K562 (cell line): ENCODE results near the gene CLDND2. TPM values are rescaled to one million over a fixed set of nuclear protein-coding genes. Genes with fewer than 3 reads are reported as not detected.

Experiments used
- ATAC-seq: fragments of 200-7000 bp; cut with Tn5 transposase; 3 replicates; pipeline ENCODE4 v1.9.1; 2020; ENCODE audit warnings: moderate library complexity
- BruUV-seq: library from RNA; stranded (reverse); fragments of 400-500 nt; replicated peaks from 2 replicates; lab custom pipeline; 2021; lab: Mats Ljungman, UMichigan
- CTCF ChIA-PET: fragments of 300-600 bp; formaldehyde crosslinking; extraction: SDS; loops from one replicate; lab custom pipeline; 2021; ENCODE audit warnings: low intra/inter-chr PET ratio; lab: Yijun Ruan, JAX
- POLR2A ChIA-PET: fragments of 300-600, 350-650 bp; sonication (Branson Sonifier 250); formaldehyde crosslinking; extraction: SDS; loops from one replicate; lab custom pipeline; 2021; ENCODE audit warnings: antibody characterized with exemption, inconsistent platforms; lab: Yijun Ruan, JAX
- DNase-seq, 4 experiments: peaks; one replicate each; pipeline versions ENCODE4 v3.0.0 to v3.0.0-alpha.2; 2011 to 2018; ENCODE audit warnings: low spot score in 3 of 4, mixed read lengths in 3 of 4; ENCODE audit errors: extremely low read depth in 1 of 4
- FAIRE-seq: peaks from 2 replicates; lab custom pipeline; 2011; peaks lifted over from hg19 to GRCh38; lab: Jason Lieb, UNC
- H2AFZ ChIP-seq: 2 replicates; pipeline ENCODE4 v1.6.0; 2011; ENCODE audit warnings: low read depth, low read length, control low read depth, inconsistent platforms
- H3K27ac ChIP-seq: fragments of 200-600 bp; 3 replicates; pipeline ENCODE4 v1.8.0; 2011; ENCODE audit warnings: low read depth, mild to moderate bottlenecking, control low read depth, inconsistent platforms, low read length, moderate library complexity, mixed read lengths; ENCODE audit errors: extremely low read depth
- H3K27me3 ChIP-seq, 2 experiments: fragments of 300-600 bp in 1 of 2; 2 replicates in 1 of 2; 3 replicates in 1 of 2; pipeline versions ENCODE4 v1.6.0 to v1.8.0; 2011; ENCODE audit warnings: inconsistent platforms in 2 of 2, low read length in 2 of 2, mild to moderate bottlenecking in 1 of 2, mixed read lengths in 1 of 2, moderate library complexity in 1 of 2; ENCODE audit not compliant: control insufficient read depth in 2 of 2, insufficient read depth in 2 of 2
- H3K36me3 ChIP-seq: fragments of 300-600 bp; 3 replicates; pipeline ENCODE4 v1.8.0; 2011; ENCODE audit warnings: mild to moderate bottlenecking, low read length, inconsistent platforms; ENCODE audit not compliant: control insufficient read depth, insufficient read depth
- H3K4me1 ChIP-seq, 2 experiments: fragments of 200-600 bp in 1 of 2; replicated peaks in 1 of 2; 2 replicates in 1 of 2; 3 replicates in 1 of 2; pipeline versions ENCODE4 v1.5.1 to v1.8.0; 2011; ENCODE audit warnings: inconsistent platforms in 2 of 2, low read length in 2 of 2, mild to moderate bottlenecking in 1 of 2, mixed read lengths in 1 of 2, moderate library complexity in 1 of 2; ENCODE audit not compliant: control insufficient read depth in 2 of 2, insufficient read depth in 2 of 2
- H3K4me2 ChIP-seq: 2 replicates; pipeline ENCODE4 v1.6.1; 2011; ENCODE audit warnings: low read length, control low read depth, inconsistent platforms, mixed read lengths; ENCODE audit not compliant: insufficient read depth
- H3K4me3 ChIP-seq: fragments of 200-600 bp; sonication (generic), shearing (Covaris generic); 2 replicates; pipeline ENCODE4 v1.5.1; 2016; ENCODE audit warnings: control low read depth, inconsistent platforms
- H3K79me2 ChIP-seq: fragments of 200-600 bp; 3 replicates; pipeline ENCODE4 v1.8.0; 2011; ENCODE audit warnings: low read length, inconsistent platforms; ENCODE audit not compliant: control insufficient read depth, insufficient read depth
- H3K9ac ChIP-seq, 2 experiments: 2 replicates each; pipeline versions ENCODE4 v1.6.0 to v1.6.1; 2011; ENCODE audit warnings: low read depth in 2 of 2, low read length in 2 of 2, control low read depth in 1 of 2, inconsistent platforms in 1 of 2, mild to moderate bottlenecking in 1 of 2, mixed read lengths in 1 of 2; ENCODE audit not compliant: insufficient read depth in 1 of 2
- H3K9me1 ChIP-seq: one replicate; pipeline ENCODE4 v1.6.0; 2011; ENCODE audit warnings: inconsistent platforms, mild to moderate bottlenecking, low read length, moderate library complexity; ENCODE audit not compliant: control insufficient read depth, insufficient read depth
- H3K9me3 ChIP-seq: replicated peaks from 2 replicates; pipeline ENCODE4 v1.5.1; 2011; ENCODE audit warnings: low read depth, low read length, inconsistent platforms; ENCODE audit not compliant: control insufficient read depth, insufficient read depth
- H4K20me1 ChIP-seq: replicated peaks from 2 replicates; pipeline ENCODE4 v1.6.1; 2011; ENCODE audit warnings: low read length, inconsistent platforms, mixed read lengths; ENCODE audit not compliant: control insufficient read depth, insufficient read depth
- CEBPZ ChIP-seq: fragments of 150-350 bp; IDR thresholded peaks from 2 replicates; pipeline ENCODE4 v1.6.1; 2014; ENCODE audit warnings: low read depth, mild to moderate bottlenecking, low read length, borderline replicate concordance
- CREB1 ChIP-seq, 2 experiments: sonication (generic) in 1 of 2; formaldehyde crosslinking in 1 of 2; IDR thresholded peaks; 2 replicates each; pipeline versions ENCODE4 v1.6.1 to v1.8.0; 2012 to 2022; ENCODE audit warnings: inconsistent platforms in 1 of 2, mild to moderate bottlenecking in 1 of 2, missing genetic modification reagents in 1 of 2, moderate library complexity in 1 of 2
- FOXP4 ChIP-seq: sonication (generic); formaldehyde crosslinking; IDR thresholded peaks from 2 replicates; pipeline ENCODE4 v1.8.0; 2022; ENCODE audit warnings: mild to moderate bottlenecking, missing genetic modification reagents, borderline replicate concordance
- HNRNPUL1 ChIP-seq: fragments of 200-400 bp; formaldehyde crosslinking; IDR thresholded peaks from 2 replicates; pipeline ENCODE4 v1.6.1; 2017; ENCODE audit warnings: low read length
- KLF13 ChIP-seq: fragments of 450-650 bp; IDR thresholded peaks from 2 replicates; pipeline ENCODE4 v1.6.1; 2016; ENCODE audit warnings: missing genetic modification characterization, low read depth, mild to moderate bottlenecking, missing compliant biosample characterization, moderate library complexity, borderline replicate concordance
- NFIC ChIP-seq: fragments of 450-650 bp; IDR thresholded peaks from 2 replicates; pipeline ENCODE4 v1.6.1; 2017; ENCODE audit warnings: mild to moderate bottlenecking, inconsistent platforms
- PREB ChIP-seq: sonication (generic); formaldehyde crosslinking; IDR thresholded peaks from 2 replicates; pipeline ENCODE4 v1.8.1; 2023; ENCODE audit warnings: mild to moderate bottlenecking, missing genetic modification reagents
- SP1 ChIP-seq: sonication (generic); formaldehyde crosslinking; IDR thresholded peaks from 2 replicates; pipeline ENCODE4 v1.8.1; 2022; ENCODE audit warnings: mild to moderate bottlenecking, missing genetic modification reagents
- SPI1 ChIP-seq: IDR thresholded peaks from 2 replicates; pipeline ENCODE4 v1.6.1; 2011; ENCODE audit warnings: low read depth, low read length, control low read depth, borderline replicate concordance
- TAF1 ChIP-seq: IDR thresholded peaks from 2 replicates; pipeline ENCODE4 v1.6.1; 2011; ENCODE audit warnings: mild to moderate bottlenecking, low read length, moderate library complexity; ENCODE audit not compliant: insufficient read depth, control insufficient read depth, severe bottlenecking; ENCODE audit errors: extremely low read depth
- TAF9B ChIP-seq: fragments of 450-650 bp; IDR thresholded peaks from 2 replicates; pipeline ENCODE4 v1.6.1; 2018; ENCODE audit warnings: mild to moderate bottlenecking; ENCODE audit not compliant: partially characterized antibody
- ZNF316 ChIP-seq: fragments of 450-650 bp; IDR thresholded peaks from 2 replicates; pipeline ENCODE4 v1.6.1; 2016
- WGBS: fragments of 100-300 bp; shearing (Covaris generic); methylation state at CpG from one replicate; pipeline ENCODE4 v1.1.6; 2016; ENCODE audit warnings: low coverage, mixed read lengths; ENCODE audit not compliant: insufficient coverage; ENCODE audit errors: missing lambda C conversion rate; 5-methylcytosine and 5-hydroxymethylcytosine counted together
- in situ Hi-C: fragments of 300-500 bp; cut with MboI; formaldehyde crosslinking; loops from 4 replicates; pipeline ENCODE4 v1.15.0; 2018; ENCODE audit warnings: inconsistent platforms, mixed read lengths
- intact Hi-C: fragments of 100-400 bp; cut with micrococcal nuclease; formaldehyde crosslinking; loops from 2 replicates; pipeline ENCODE4 v1.14.2; 2022
- polyA plus RNA-seq, 8 experiments: library from polyadenylated mRNA; depleted of rRNA in 4 of 8; stranded (reverse) in 5 of 8; unstranded in 3 of 8; fragments of >200 nt; fragmentation: Nextera tagmentation in 2 of 8; fragmentation: Illumina TruSeq in 1 of 8; extraction: Ambion mirVana in 2 of 8; extraction: Trizol in 1 of 8; gene quantifications; 2 replicates each; pipeline versions ENCODE4 v1.2.1 to v1.2.3, GENCODE V29; 2011 to 2014; ENCODE audit warnings: inconsistent platforms in 1 of 8, missing spikeins in 1 of 8
- total RNA-seq, 7 experiments: library from RNA; depleted of rRNA in 6 of 7; stranded (reverse); fragments of >200 nt in 6 of 7; fragmentation: Illumina TruSeq in 2 of 7; extraction: Trizol in 2 of 7; gene quantifications; 2 replicates each; pipeline versions ENCODE4 v1.2.1 to v1.2.3, GENCODE V29; 2011 to 2021; ENCODE audit warnings: low replicate concordance in 1 of 7

CLDND2 gene
- total and polyA plus RNA-seq, 9 of the 15 experiments (the other 6 are each of a cell fraction or from before 2014, with no cell fraction given): 0.45 to 4.0 (median 1.2) TPM; not detected in 3

- no peaks in the 10 kb centered on the region for H3K36me3 ChIP-seq
- intact Hi-C loops: loop anchor here (2.0 to 5.0 kb wide), 2 partner anchors 42 to 55 kb away; no protein-coding TSS in a partner anchor
- 0% methylated on average over 44 of the region's 45 CpGs for WGBS
- peaks cover 18% of the 10 kb centered on the region; the same call in 2 of the 3 replicates for H3K79me2 ChIP-seq
- H3K27ac ChIP-seq: peak overlapping the region; percentile 96
- in situ Hi-C loops: no loop called here
- POLR2A ChIA-PET: interaction anchor here (0.6 to 2.2 kb wide), 11 partner anchors 10 to 294 kb away, joined by 3 to 11 read pairs (median 4); partner anchors contain the start of gene VSIG10L
- no peaks in the 10 kb centered on the region for H3K9me3 ChIP-seq
- no TSS peak for BruUV-seq
- FAIRE-seq (peak; percentile 99), ATAC-seq (peak; percentile 92), DNase-seq (peak; percentile 93 to 99 (median 95))
- peak overlapping the region; percentile 93 for H3K4me2 ChIP-seq
- no peaks in the 10 kb centered on the region for H4K20me1 ChIP-seq
- peaks cover 28 to 29% of the 10 kb centered on the region in 2 experiments; a peak in 4 of 5 replicates for H3K4me1 ChIP-seq
- CTCF ChIA-PET: interaction anchor here (1.0 kb wide), 1 partner anchor 55 kb away, joined by 3 read pairs; no protein-coding TSS in a partner anchor
- peak overlapping the region; percentile 88 to 91 for H3K9ac ChIP-seq
- no peaks in the 10 kb centered on the region for H3K27me3 ChIP-seq
- peak overlapping the region; percentile 58 for H3K4me3 ChIP-seq
- H2AFZ ChIP-seq: peak overlapping the region; percentile 82
- no peaks in the 10 kb centered on the region for H3K9me1 ChIP-seq
- TF ChIP-seq SPI1 (peak; percentile 65), ZNF316 (no peak), TAF9B (peak; percentile 15), CREB1 (IDR thresholded peaks at IDR 0.05) (no peak; the same call in 1 of the 2 replicates), CREB1 (CRISPR knock-in tag; IDR thresholded peaks at IDR 0.05) (peak; percentile 77; the same call in 1 of the 2 replicates), PREB (CRISPR knock-in tag) (0 out of 2 replicates have a peak, but pooled peaks have one; percentile 65), SP1 (peak; percentile 84), NFIC (peak; percentile 25), CEBPZ (peak; percentile 80; the same call in 1 of the 2 replicates), HNRNPUL1 (no peak), FOXP4 (no peak), KLF13 (tag) (0 out of 2 replicates have a peak, but pooled peaks have one; percentile 46), TAF1 (peak; percentile 82)
Observed at GRCh38 chr19:51394050-51394836, 25.4 kb upstream of the CLDND2 start.
